NCI-H510A (cell line): ENCODE data around the gene RABGAP1L.
"Not testable (repeated sequence)": the region's sequence is repeated elsewhere in the genome, so short reads cannot be mapped to it uniquely, and the experiment has no call there.

Experiments used
- DNase-seq: peaks from one replicate; lab custom pipeline; 2025; lab: John Stamatoyannopoulos, UW

RABGAP1L gene

DNA sequence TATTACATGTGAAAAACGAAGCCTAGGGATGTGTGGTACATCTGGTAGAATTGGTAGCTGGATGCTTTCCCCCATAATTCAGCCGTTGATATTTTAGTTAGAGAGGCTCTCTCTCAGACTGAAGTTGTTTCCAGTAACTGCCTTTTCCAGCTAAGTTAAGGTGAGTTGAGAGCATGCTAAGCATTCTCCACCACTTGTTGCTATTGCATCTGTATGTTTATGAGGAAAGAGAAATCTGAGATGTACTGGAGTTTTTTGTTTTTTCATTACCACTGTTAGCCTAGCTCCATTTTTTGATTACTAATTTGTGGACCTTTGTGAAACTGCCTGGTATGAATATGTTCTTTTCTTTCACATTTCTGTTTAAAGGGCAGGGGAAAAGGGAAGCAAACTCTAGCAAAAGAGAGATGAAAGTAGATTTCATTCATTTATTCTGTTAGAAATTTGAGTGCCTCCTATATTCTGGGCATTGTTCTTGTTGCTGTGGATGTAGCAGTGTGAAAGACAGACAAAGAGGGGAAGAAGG is 650.5 kb downstream of the RABGAP1L start:
- DNase-seq, result no peak

DNA sequence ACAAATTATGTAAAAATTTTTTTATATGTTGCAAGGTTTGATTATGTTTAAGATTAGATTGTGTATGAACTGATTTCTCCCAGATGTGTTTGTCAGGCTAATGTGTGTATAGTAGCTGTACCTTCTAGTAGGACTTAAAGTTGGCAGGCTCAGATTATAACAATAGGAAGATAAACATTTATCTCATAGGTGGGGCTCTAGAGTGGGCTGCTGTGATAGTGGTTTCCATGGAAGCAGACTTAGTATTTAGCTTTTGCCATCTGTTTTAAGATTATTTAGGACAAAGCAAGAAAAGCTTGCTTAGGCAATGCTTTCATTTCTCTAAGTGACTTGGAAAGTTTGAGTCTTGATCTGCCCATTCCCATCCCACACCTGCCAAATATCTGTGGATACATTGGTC is 652.7 kb downstream of the RABGAP1L start:
- DNase-seq, result no peak

DNA sequence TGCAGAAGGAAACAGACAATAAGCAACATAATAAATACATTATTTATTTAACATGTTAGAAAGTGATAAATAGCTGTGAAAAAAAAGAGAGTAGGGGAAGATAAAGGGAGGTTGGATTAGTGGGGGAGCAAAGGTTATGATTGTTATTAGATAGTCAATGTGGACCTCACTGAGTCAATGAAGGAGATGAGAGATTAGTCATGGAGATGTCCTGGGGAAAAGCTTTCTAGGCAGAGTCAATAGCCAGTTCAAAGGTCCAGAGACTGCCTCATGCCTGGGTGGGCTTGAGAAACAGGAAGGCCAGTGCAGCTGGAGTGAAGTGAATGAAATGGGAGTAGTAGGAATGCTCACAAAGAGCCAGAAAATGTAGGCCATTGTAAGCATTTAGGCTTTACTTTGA is 653.3 kb downstream of the RABGAP1L start:
- no peak for DNase-seq

DNA sequence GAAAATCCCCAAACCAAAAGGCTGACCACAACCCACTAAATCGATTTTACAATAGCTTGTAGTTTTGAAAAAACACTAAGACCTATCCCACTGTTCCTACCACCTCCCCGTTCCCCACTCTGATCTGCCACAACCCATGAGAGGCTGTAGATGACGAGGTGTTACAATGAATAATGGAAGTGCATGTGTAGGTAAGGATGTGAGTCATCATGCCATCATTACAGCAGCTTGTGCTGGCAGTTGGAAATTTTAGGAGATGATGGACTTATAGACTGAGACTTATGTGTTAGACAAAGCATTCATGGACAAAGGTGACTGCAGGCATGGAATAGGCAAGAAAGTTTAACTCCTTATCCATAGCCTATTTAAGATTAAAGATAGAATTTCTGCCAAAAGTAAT is 655.7 kb downstream of the RABGAP1L start:
- no peak for DNase-seq

DNA sequence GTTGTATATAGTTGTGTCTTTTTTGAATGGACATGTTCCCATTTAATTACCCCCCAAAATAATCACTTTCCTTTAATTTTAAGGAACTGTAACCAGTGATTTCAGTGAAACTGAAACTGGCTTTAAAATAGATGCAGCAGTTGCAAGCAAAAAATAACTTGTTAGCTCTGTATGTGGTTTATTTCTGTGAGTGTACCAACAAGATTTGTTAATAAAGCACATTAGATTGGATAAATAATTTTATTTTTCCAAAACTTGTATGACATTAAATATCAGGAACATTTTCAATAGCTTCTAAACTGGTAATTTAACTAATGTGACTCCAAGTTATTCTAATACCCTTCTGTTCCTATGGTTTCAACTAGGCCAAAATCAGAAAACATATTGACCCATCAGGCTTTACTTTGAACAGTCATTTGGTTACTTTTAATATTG is 656.2 kb downstream of the RABGAP1L start:
- DNase-seq, result no peak

DNA sequence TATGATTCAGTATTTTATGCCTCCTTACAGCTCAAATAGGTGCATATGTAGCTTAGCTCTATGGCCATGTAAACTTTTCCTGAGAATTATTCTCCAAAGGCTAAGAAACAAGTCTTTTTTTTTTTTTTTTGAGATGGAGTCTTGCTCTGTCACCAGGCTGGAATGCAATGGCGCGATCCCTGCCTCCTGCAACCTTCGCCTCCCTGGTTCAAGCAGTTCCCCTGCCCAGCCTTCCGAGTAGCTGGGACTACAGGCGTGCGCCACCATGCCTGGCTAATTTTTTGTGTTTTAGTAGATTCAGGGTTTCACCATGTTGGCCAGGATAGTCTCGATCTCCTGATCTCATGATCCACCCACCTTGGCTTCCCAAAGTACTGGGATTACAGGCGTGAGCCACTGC is 657.3 kb downstream of the RABGAP1L start:
- DNase-seq, result not testable (repeated sequence)

DNA sequence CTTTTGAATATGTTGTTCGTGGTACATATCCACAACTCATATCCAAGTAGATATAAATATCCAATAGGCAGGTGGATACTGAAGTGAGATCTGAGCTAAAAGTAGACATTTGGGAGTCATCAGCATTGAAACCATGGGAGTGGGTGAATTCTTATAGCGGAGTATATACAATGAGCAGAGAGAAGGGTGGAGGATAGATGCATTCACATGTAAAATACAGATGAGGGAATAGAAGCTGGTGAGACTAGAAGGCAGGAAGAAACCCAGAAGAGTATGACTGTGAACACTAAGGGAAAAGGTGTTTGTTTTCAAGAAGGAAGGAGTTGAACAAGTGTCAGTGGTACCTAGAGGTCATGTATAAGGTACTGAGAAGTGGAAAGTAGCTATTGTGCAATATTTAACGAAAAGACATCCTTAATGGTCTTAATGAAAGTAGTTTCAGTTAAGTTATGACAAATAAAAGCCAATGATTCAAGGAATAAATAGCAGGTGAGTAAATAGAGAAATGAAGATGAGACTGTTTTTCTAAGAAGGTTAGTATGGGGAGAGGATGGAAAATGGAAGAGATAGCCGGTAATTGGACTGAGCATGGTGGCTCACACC is 658.8 kb downstream of the RABGAP1L start:
- no peak for DNase-seq

DNA sequence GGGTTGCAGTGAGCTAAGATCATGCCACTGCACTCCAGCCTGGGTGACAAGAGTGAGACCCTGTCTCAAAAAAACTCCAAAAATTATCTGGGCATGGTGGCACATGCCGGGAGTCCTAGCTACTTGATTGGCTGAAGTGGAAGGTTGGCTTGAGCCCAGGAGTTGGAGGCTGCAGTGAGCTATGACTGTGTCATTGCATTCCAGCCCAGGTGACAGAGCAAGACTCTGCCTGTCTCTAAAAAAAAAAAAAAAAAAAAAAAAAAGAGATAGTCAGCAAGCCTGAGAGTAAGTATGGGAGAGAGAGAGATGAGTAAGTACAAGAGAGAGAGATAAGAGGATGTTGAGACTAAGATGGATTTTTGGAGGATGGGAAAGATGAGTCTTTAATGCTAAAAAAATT is 659.6 kb downstream of the RABGAP1L start:
- DNase-seq, result no peak

DNA sequence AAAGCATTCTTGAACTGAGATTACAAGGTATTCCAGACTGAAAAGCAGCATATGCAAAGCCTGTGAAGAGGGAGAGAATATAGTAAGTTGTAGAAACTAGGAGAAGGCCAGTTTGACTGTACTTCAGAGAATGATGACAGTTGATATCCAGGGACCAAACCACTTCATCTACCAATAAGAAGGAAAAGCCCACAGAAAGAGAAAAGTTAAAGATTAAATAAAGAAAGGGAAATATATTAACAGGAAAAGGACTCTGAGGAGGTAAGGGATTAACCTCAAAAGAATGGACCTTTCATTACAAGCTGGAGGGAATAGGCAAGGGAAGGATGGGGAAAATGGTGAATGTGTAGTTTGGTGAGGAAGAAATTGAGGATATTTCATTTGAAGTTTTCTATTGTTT is 660.3 kb downstream of the RABGAP1L start:
- DNase-seq, result no peak

DNA sequence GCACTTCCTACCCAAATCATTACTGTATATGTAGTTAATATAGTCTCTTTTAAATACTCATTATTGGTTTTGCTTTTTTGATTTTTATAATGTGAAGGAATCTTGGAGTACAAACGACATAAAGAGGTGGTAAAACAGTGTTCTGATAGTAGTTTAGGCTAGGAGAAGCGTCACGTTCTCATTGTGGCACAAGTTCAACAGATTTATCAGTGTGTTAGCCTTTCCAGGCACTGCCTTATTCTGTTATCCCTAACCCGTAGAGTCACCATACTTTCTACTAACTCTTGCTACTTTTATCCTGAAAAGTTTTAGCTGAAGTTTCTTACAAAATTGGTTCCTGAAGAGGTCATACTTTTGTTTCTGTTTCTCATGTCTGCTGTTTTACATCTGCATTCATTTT is 665.8 kb downstream of the RABGAP1L start:
- no peak for DNase-seq

DNA sequence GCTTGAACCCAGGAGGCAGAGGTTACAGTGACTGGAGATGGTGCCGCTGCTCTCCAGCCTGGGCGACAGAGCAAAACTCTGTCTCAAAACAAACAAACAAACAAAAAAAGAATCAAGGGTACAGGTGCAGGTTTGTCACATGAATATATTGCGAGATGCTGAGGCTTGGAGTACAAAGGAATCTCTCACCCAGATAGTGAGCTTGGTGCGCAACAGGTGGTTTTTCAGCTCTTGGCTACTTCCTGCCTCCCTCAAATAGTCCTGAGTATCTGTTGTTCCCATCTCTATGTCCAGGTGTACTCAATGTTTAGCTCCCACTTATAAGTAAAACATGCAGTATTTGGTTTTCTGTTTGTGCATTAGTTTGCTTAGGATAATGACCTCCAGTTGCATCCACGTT is 666.5 kb downstream of the RABGAP1L start:
- no peak for DNase-seq

DNA sequence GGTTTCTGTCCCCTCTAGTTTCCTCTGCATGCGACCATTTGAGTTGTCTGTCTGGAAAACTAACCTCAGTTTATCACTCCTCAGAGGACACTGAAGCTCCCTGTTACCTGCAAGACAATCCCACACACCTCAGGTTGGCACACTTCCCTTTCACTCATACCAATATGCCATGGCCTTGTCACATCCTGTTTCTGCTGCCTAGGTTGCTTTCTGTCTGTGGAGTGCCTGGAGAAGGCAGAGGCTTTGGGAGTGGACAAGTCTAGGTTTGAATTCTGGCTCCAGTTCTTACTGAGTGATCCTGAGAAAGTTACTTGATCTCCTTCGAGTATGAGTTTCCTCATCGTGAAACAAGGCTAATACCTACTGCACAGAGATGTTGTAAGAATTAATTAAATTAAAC is 668.9 kb downstream of the RABGAP1L start:
- DNase-seq, result no peak

DNA sequence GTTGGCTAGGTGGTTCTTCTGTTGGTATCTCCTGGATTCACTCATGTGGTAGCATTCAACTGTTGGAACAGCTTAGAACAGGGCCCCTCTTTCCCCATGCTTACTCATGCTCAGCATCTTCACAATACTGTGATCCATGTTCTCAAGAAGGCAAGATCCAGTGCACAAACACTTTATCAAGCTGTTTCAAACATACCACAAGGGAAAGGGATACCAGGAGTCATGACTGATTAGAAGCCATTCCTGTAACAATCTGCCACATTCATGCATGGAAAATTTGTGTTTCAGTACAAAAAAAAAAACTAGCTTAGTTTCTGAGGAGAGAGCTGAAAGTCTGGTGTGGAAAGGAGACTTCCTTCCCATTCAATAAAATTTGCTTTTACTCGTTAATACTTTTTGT is 670.7 kb downstream of the RABGAP1L start:
- DNase-seq, result no peak

DNA sequence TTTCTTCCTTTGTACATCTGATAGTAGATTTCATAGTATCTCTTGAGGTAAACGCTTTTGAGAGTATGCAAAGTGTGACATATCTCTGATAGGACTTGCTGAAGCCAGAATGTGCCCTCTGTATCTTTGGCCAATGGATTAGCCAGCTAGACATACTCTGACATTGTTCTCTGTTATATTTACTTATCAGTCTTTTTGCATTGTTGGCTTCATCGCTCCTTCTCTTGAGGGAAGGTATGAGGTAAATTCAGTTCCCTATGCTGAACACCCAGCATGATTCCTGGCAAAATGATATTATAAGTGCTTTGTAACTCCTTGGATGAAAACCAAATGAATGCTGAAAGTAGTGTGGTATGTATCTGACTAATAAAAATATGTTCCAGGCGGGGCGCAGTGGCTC is 677.2 kb downstream of the RABGAP1L start:
- no peak for DNase-seq

DNA sequence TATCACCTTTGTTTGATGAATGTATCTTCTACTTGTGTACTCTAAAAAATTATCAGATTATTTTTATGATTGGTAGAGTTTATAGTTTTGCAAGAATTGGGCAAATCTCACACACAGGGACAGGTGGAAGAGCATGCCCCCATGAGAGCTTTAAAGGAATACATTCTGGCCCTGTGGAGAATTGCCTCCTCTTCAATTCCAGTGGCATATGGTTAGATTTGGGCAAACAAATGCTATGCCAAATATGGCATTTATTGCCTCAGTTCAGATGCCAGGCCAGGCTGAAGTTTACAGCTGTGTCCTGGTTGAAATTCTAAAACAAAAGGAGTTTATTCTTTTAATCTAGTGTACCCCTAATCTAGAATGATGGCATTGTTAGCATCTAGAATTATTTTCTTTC is 678.1 kb downstream of the RABGAP1L start:
- no peak for DNase-seq

DNA sequence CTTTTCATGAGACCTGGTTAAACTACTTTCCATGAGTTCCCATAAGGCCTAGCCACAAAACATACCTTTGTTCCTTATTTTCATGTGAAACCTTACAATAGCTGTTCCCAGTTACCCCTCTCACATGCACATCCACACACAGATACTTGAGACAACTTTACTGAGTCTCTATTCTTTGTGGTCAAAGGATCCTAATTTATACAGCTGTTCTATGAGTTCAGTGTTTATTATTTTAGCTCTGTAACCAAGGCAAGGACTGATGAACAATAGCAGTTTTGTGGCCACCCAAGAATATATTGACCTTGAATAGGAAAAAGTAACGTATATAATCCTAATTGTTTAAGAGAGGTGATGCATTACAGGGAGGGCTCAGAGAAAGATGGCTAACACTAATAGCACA is 679.9 kb downstream of the RABGAP1L start:
- no peak for DNase-seq

DNA sequence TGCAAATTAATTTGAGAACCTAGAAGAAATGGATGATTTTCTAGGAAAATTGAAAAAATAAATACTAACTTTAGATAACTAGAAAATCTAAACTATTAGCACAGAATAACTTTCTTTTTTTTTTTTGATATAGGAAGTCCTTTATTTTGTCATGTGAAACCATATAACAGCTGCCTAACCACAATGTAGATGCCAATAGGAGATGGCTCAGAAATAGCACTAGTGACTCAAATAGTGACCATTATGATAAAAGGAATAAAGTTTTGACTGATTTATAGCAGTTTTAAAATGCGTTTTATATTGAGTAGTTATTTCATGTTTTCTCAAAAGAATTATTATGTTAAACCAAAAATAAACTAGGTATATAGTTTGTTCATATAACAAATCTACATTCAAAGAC is 682.4 kb downstream of the RABGAP1L start:
- no peak for DNase-seq

DNA sequence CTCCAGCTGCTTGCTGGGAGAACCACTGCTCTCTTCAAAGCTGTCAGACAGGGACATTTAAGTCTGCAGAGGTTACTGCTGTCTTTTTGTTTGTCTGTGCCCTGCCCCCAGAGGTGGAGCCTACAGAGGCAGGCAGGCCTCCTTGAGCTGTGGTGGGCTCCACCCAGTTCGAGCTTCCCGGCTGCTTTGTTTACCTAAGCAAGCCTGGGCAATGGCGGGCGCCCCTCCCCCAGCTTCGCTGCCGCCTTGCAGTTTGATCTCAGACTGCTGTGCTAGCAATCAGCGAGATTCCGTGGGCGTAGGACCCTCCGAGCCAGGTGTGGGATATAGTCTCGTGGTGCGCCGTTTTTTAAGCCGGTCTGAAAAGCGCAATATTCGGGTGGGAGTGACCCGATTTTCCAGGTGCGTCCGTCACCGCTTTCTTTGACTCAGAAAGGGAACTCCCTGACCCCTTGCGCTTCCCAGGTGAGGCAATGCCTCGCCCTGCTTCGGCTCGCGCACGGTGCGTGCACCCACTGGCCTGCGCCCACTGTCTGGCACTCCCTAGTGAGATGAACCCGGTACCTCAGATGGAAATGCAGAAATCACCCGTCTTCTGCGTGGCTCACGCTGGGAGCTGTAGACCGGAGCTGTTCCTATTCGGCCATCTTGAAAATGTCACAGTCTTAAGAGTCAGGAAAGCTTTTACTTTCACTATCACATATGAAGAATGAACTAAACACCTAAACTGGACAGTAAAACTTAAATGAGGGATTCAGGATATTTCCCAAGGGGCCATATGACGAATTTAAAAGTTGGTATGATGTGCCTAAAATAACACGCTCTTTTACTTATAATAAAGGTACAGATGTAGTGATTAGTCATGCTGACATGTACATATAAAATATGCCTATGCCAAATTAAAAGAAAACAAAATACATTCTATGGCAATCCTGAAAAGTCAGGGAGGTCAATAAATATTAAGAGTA is 689.6 kb downstream of the RABGAP1L start:
- not testable (repeated sequence) for DNase-seq

DNA sequence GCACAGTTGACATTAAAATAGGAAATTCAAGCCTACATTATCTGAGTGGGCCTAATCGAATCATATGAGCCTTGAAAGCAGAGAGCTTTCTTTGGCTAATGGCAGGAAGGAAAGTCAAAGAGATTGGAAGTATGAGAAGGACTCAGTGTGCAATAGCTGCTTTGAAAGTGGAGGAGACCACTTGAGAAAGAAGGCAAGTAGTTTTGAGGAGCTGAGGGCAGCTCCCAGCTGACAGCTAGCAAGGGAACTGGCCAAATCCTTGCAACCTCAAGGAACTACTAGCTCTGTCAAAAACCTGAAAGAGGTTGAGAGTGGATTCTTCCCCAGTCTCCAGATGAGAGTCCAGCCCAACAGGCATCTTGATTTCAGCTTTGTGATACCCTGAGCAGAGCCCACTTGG is 691.4 kb downstream of the RABGAP1L start:
- DNase-seq, result no peak

DNA sequence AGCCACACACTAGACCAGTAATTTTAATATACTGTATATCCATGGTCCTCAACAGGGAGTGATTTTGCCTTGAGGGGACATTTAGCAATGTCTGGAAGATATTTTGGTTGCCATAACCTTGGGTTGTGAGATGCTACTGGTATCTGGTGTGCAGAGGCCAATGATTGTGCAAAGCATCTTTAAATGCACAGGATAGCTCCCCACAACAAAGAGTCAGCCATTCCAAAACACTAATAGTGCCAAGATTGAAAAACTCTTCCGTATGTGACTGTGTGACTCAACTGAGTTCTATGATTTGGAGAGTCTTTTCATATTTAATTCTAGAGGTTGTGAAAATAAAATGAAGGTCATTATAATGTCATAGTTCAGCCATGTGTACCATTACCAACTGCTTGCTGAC is 699.0 kb downstream of the RABGAP1L start:
- no peak for DNase-seq

DNA sequence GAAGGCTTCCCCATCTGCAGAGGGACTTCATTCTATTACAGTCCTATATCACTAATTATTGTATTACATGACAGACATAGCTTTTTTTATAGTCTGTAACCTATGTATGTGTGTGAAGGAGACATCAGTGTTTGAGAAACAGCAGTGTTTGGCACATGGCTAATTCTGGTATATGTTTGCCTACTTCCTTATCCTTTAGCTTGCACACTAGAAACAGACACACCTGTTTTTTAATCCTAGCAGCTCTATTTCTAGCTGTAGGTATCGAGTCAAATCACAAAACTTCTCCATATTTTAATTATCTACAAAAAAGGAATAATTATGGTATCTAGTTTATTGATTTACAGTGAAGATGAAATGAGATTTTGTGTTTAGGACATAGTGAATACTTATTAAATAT is 711.0 kb downstream of the RABGAP1L start:
- no peak for DNase-seq

DNA sequence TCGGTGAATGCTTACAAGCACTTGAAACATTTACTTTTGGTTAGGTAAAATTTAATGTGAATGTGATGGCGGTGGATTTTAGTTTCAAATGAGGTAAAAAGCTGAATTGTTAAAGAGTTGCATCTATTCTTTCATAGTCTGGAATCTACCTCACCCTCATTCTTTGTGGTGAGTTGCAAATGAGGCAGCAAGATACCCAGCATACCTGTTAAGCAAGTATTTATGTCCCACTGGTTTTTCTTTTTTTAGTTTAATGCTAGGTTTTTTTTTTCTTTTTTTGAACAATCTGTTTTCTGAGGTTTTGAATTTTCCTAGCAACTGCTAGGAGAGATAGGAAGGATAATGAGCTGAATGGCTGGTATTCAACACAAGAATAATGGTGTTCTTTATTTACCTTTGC is 712.6 kb downstream of the RABGAP1L start:
- DNase-seq, result no peak

DNA sequence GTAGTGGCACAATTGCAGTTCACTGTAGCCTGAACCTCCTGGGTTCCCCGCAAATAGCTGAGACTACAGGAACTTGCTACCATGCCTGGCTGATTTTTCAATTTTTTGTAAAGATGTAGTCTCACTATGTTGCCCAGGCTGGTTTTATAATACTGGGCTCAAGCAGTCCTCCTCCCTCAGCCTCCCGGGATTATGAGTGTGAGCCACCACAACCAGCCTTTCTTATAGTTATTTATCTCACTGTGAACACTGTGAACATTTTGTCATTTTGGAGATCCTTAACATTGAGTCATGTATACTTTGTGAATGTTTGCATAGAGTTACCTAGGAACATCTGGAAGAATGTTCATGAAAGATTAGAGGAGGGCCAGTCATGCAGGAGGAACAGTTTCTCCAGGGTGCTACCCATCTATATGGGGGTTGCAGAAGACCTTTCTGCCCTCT is 713.3 kb downstream of the RABGAP1L start:
- DNase-seq, result no peak
